ENCODE results near the gene PXMP2.

The PXMP2 gene

DNA sequence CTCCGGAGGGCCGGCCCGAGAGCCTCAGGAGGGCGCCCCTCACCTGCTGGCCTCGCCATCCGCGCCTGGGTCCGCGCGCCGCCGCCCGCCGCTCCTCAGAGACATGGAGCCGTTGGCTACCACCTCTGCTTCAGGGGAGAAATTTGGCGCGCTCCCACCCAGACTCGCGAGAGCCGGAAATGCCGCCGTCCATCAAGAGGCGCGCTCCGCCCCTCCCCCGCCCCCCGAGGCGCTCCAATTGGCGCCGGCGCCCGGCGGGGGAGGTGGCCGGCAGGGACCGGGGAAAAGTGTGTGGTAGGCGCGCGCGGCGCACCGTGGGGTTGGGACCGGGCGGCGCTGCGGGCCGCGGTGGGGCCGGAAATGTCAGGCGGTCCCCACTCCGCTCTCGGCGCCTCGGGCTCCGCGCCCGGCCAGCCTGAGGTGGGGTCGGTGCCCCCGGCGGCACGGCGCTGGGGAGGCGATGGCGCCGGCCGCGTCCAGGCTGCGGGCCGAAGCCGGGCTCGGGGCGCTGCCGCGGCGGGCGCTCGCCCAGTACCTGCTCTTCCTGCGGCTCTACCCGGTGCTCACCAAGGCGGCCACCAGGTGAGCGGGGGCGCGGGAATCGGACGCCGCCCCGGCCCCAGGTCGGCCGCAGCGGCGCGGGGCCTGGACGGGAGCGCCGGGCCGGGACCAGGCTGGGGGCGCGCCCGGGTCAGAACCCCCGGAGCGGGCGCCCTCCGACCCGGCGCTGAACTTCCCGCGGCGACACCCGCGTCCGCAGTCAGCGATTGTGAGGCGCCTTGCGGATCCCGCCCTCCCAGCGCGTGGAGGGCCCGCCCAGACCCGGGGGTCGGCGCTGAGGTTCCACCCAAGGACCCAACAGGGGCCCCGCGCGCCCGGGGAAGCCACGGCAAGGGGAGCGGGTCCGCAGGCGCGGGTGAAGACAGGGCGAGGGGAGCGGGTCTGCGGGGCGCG lies at the start of gene PXMP2, which contains the start of gene POLE:
TSS of gene PXMP2 (plus strand) at position 377 of the 954 bp plus-strand sequence. CDS start at position 461, 84 bp downstream.
TSS of gene POLE (minus strand) at position 132 of the 954 bp plus-strand sequence. CDS start at position 105, 27 bp downstream.
- DNase-seq = peak; percentile 55

DNA sequence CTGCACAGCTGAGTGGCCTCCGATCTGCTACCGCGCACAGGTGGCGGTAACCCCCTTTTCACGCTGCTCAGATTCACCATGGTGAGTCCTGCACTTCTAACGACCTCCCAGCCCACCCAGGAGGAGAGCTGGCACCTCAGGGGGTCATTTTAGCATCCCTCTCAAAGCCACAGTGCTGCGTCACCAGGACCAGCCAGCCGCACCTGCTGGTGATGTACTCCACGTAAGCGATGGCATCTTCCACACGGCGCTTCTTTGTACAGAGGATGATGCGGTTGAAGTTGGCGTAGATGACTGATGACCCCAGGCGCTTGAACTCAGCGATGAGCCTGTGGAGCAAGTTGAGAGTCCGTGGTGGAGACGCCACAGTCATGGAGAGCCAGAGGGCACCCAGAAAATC lies 49.6 kb upstream of the PXMP2 start:
- DNase-seq = no peak

DNA sequence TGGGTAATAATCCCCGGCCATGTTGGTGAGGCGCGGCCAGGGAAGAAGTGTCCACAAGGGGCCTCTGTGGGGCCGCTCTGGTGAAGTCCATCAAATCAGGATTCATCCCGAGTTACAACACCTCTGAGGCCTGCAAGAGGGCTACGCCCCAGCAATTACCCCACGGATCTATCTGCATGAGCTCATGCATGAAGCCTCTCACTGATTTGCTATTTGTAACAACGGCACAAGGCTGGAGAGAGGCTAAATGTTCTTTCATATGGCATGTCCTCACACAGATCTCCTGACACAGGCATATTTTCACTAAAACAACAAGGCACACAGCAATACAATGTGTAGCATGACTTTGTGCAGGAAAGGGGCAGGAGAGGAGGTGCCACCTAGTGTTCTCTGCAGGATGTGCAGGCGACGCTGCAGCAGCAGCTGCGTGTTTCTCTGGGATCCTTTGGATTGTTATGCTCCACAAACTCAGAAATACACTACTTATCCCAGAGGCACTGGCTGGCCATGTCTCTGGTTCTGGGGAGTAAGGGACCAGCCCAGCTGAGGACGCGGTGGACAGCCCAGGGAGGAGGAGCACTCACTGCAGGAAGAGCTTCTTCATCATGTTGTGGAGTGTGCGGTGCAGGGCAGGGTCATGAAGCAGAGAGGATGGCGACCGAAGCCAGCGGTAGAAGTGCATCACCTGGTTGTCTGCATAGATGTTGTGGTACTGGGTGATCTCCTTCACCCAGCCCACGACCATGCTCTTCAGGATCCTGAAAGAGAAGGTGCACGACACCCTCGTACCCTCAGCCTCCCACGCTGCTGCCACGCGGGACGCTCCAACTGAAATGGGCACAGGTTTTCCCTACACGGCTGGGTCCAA lies 48.6 kb upstream of the PXMP2 start:
- no peak for DNase-seq

DNA sequence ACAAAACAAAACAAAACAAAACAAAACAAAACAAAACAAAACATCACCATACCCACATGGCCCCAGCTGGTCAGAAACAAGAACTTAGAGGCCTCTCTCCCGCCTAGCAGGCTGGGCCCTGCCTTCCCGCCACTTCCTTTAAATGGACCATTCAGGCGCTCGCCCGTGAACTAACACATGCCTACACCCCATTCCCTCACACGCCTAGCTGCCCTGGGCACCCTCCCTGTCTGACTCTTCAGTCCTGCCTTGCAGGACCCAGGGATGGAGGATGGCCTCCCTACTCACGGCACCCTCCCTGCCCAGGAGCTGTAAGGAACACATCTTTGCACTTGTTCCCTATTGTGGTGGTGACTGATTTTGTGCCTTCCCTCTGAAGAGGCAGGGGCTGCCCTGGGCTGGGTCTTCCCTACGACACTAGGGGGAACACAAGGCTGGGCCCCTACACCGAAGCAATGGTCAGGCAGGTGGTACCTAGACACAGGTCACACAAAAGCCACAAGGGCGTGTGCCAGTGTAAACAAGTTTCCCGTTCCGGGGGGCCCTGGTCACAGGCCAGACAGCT lies 47.3 kb upstream of the PXMP2 start:
- no peak for DNase-seq

DNA sequence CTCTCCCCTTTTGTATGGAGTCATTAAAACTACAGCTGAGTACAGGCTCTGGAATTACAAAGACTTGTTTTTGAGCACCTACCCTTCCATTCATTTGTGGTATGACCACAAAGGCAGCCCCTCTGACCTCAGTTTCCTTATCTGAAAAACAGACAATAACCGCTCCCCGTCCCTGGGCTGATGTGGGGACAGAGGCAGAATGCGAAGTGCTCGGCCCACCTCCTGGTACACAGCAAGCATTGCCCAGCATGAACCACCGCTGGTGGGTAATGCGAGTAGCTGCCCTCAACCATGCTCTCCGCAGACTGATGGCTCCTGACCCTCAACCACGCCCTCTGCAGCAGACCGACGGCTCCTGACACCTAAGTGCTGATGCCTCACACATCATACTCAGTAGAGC lies 46.5 kb upstream of the PXMP2 start:
- DNase-seq = no peak

DNA sequence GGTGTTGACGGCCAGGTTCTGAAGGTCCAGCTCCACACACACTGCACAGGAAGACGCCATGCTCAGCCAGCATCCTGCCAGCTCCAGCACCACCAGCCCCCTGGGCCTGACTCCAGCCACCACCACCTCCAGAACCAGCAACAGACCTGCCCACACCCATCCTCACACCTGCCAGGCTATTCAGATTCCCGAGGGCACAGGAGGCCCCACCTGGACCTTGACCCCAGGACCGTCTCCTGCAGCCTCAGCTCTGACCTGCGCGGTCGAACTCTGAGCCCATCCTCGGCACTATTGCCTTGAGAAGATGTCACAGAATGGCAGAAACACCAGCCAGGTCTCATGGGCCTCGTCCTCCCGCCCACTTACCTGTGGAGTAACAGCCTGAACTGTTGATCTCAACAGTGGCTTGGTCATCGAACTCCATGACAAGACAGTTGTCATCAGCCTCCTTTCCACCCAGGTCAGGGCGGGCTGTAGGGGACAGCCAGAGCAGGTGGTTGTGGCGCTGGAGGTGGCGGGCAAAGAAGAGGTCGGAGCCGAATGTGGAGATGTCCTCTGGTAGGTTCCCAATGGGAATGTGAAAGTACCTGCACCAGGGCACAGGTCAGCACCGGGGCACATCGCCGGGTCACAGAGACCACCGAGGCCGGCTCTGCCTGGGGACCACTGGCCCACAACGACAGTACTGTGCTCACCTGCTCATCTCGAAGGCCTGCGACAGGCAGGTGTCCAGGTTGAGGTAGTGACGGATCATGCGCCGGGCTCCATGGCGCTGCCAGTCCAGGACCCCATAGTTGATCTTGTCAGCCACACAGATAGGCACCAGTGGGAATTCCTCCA lies 45.4 kb upstream of the PXMP2 start:
- DNase-seq = no peak

DNA sequence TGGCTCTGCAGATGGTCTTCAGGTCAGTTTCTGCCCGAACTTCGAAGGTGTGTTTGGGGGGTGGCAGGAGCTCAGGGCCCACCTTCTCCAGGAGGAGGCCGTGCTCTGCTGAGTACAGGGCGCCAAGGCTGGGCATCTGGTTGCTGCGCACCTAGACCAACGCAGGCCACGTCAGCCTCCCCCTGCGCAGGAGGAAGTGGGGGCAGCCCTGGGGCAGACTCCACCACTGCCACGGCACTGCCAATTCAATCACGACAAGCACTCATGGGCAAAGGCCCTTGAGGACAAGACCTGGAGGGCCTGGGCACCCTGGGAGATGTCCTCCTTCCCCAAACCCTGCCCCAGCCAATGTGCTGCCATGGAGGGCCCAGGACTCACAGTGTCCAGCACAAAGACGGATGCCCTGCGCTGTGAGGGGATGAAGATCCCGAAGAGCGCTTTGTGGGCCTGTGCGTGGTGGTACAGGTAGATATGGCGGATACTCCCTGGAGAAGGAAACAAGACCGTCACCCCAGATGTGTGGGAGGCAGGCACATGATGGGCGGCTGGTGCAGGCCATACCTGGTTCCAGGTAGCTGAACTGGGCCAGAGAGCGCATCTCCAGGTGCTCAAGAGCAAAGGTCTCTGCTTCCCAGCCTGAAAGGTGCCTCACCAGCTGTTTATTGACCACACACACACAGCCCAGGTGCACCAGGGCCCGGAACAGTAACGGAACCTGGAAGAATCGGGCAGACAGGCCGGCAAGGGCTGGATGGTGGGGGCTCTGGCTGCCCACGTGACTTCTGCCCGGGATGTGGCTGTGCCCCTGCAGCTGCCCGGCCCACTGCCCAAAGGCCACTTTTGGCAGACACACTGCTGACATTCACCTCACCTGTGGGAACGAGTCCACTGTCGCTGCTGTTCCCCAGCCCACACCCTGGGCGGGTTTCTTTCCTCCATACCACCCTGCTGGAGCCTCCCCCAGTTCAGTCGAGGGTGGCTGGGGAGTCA lies 44.2 kb upstream of the PXMP2 start:
- no peak for DNase-seq

DNA sequence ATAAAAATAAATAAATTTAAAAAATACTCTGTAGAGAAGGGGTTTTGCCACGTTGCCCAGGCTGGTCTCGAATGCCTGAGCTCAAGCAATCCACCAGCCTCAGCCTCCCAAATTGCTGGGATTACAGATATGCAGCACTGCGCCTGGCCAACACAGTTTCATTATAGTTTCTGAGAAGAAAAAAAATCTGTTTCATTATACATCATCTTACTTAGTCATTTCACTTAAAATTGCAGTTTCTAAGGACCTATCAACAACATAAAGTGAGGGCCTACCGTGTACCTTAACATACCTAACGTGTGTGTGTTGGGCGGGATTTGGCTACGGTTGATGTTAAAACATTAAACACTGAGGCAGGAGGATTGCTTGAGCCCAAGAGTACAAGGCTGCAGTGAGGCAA lies 40.5 kb upstream of the PXMP2 start:
- DNase-seq = no peak

DNA sequence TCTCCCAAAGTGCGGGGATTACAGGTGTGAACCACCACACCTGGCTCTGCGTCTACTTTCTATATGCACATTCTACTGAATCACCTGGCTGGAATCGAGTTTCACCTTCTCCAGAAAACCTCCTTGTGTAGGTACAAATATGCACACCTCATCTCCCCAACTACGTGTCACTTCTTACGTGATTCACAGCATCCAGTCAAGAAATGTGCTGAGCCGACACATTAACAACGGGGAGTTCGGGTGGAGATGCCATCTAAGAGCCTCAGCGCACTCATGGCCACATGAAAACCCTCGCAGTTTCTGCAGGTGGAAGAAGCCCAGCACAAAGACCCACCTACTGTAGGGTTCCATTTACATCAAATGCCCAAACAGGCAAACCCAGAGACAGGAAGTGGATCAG lies 39.5 kb upstream of the PXMP2 start:
- DNase-seq = no peak

DNA sequence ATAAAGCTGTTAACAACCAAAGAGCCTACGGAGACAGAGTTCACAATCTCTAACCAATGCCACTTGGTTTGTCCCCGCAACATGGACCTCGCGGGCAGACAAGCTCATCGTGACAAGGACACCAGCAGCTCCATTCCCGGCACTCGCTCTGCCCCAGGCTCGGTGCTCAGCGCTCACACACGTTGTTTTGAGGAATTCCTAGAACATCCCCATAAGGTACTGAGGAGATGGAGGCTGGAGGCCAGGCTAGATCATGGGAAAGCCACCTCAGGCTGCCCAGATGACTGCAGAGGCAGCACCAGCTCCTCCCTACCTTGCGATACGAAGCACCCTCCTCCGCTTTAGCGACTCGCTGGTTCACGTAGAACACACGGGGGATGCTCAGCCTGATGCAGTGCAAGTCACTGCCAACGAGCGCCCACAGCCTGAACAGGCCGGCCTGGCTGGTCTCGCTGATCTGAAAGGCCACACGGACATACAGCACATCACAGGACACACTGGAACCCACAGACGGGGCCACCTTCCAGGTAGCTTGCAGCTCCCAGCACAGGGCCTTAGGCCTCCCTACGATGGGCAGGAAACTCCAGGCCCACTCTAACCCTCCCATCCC lies 38.7 kb upstream of the PXMP2 start:
- no peak for DNase-seq

DNA sequence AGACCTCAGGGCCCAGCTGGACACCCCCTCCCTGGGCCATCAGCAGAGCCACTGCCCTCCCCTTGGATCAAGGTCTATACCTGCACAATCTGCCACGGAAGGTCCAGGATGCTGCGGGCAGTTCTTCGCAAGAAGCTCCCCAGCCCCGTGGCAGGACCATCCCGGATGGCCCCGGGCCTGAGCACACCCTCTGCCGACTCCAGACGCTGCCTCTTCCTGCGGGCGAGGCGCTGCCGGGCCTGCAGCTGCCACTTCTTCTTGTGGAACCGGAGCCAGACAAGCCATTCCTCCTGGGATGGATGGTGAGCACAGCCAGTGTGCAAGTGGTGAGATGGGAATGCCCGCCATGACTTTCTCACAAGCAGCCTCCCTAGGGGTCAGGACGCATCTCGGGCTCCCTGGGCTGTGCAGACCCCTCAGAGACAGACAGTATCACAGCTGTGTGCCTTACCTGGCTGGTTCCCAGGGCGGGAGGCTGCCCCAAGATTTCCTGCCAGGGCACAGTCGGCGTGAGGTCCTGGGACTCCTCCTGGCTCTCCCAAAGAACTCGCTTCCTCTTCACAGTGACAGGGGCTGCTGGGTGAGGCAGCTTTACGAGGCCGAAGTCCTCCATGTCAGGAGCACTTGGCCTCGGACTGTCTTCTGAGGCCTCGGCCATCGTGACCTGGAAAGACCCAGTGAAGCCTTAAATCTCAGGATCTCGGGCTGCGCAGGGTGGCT lies 38.0 kb upstream of the PXMP2 start:
- no peak for DNase-seq

DNA sequence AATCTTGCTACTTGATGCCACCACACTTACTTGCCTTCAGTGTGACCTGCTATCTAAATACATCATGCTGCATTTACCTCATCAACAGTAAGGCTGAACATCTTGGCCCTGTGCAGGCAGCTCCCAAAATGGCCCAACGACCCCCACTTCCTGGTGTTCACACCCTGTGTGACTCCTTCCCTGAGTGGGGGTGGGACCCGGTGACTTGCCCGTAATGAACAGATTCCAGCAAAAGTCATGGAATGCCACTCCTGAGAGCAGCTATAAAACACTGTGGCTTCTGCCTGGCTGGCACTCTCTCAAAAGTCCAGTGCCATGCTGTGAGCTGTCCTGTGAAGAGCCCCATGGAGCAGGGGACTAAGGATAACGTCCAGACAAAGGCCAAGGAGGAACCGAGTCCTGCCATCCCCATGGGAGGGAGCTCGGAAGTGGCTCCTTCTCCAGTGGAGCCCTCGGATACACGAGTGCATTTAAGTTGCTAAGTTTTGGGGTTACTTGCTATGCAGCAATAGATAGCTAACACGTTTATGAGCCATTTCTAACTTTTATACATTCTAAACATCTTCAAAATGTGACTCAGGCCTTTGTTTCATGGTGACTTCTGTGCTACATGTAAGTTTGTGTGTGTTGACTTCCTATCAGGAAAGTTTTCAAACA lies 35.8 kb upstream of the PXMP2 start:
- DNase-seq = no peak

DNA sequence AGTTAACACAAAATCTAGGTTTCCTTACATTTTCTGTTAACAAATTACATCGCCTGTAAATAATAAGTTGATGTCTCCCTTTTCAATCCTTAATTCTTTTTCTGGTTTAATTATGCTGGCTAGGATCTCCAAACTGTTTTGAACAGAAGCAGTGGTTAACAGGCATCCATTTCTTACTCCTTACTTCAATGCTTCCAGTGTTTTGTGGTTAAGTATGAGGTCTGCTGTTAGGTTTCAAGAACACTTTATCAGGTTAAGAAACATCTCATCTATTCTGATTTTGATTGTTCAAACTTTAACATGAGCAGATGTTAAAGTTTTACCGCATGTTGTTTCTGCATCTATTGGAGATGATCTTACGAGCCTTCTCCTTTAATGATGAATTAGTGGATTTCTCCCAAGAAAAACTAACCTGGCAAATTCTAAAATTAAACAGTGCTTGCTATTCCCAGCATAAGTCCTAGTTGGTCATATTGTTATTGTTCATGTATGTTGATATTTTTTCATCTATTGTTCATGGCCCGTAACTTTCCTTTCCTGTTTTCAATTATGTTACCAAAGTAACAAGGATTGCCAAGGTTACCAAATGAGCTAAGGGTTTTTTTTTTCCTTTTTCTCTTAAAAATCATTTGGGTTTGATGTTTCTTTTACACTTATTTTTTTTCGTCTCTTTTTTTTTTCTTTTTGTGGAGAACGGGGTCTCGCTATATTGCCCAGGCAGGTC lies 33.7 kb upstream of the PXMP2 start:
- no peak for DNase-seq

DNA sequence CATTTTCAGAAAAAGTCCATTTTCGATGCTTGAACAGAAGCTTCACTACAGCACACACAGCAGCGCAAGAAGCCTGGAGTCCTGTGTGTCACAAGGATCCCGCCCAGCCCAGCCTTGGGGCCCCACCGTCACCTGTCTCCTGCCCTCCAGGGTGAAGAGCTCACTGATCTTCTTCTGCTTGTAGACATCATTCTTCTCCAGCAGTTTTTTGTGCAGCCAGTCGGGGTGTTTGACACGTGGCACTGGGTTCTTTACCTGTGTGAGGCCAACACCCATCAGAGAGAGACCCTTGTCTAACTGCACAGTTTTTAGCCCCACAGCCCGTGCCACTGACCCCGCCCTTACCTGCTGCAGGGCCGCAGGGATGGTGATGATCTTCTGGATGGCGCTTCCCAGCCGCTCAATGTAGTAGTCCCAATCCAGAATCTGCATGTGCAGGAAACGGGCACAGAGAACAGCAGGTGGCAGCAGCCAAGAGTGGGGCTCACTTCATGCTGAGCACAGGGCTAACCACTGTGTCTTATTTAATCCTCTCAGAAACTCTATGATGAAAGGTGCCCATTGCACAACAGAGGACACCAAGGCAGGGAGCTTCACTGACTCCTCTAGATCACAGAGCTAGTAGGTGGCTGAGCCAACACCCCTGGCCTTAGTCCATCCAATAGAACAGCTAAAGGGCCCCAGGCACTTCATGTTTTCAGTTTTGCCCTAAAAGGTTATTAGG lies 30.2 kb upstream of the PXMP2 start:
- no peak for DNase-seq

DNA sequence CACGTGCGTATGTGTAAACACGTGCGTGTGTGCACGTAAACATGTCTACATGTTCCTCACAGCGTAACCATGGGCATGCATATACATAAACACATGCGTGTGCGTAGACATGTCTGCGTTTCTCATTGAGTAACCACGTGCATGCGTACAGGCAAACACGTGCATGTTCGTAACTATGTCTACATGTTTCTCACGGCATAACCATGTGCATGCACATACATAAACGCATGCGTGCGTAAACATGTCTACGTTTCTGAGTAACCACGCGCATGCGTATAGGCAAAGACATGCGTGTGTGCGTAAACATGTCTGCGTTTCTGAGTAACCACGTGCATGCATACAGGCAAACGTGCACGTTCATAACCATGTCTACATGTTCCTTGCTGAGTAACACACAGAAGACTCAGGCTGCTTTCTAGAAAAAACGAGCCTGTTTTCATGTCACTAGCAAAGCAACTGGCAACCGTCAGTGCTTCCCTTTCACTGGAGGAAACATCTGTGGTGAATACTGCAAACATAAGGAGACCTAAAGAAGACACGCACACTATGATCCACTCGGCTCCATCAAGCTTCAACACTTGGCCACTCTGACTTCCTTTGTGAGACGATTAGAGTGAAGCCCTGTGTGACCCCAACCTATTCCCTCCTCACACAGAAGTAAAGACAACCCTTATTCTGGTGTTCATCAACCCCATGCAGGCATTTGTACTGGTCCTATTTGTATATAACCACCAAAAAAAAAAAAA lies 29.1 kb upstream of the PXMP2 start:
- DNase-seq = no peak

DNA sequence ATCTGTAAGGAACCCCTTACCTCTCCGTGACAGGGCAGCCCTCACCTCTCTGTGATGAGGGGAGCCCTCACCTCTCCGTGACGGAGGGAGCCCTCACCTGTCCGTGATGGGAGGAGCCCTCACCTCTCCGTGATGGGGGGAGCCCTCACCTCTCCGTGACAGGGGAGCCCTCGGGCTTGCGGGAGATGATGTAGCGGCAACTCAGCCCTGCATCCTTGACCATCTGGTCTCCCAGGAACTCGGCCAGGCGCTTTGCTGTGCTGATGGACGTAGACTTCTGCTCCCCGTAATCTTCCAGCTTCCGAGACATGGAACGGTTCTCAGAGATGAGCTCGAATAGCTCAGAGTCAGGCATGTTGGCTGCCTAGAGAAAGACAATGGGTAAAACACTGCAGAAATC lies 28.2 kb upstream of the PXMP2 start:
- DNase-seq = no peak

DNA sequence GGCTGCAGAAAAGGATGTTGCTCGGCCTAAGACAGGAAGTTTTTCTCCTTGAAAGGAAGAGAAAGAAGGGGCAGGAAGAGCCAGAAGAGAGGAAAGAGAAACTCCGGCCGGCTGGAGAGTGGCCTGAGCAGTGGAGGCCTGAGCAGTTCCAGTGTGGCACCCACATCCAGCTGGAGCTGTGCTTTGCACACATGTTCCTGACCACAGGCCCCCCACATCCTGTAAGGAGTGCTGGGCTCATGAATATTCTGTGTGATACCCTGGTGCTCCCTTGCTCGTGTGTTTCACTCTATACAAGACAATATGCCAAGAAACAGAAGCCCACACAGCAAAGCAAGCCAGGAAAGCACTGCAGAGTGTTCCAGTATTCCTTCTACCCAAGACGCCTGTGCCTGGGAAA lies 27.3 kb upstream of the PXMP2 start:
- no peak for DNase-seq
